OCI-LY3 (cell line): ENCODE results near the gene CCDC68.

Experiments
- EZH2phosphoT487 ChIP-seq: fragments of 200-600 bp; shearing (Covaris generic); IDR thresholded peaks from 2 replicates; pipeline ENCODE4 v1.6.1; 2018; ENCODE audit warnings: antibody characterized with exemption, mixed run types, low read depth
- TF ChIP-seq, protein P1 (sequence below): fragments of 200-600, 300-600 bp; sonication (generic); IDR thresholded peaks from 2 replicates; pipeline ENCODE4 v1.5.1; 2014; ENCODE audit warnings: antibody characterized with exemption, low read length, low read depth

- TF ChIP-seq, protein P1, sequence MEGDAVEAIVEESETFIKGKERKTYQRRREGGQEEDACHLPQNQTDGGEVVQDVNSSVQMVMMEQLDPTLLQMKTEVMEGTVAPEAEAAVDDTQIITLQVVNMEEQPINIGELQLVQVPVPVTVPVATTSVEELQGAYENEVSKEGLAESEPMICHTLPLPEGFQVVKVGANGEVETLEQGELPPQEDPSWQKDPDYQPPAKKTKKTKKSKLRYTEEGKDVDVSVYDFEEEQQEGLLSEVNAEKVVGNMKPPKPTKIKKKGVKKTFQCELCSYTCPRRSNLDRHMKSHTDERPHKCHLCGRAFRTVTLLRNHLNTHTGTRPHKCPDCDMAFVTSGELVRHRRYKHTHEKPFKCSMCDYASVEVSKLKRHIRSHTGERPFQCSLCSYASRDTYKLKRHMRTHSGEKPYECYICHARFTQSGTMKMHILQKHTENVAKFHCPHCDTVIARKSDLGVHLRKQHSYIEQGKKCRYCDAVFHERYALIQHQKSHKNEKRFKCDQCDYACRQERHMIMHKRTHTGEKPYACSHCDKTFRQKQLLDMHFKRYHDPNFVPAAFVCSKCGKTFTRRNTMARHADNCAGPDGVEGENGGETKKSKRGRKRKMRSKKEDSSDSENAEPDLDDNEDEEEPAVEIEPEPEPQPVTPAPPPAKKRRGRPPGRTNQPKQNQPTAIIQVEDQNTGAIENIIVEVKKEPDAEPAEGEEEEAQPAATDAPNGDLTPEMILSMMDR, result no peak
- TF ChIP-seq EZH2phosphoT487, result no peak
Measured at GRCh38 chr18:54995421-54996143, 36.3 kb upstream of the CCDC68 start.
